Ureter (tissue), 1 donor: ENCODE data around the gene TMEM181. TPM values are rescaled to one million over a fixed set of nuclear protein-coding genes. Genes with fewer than 3 reads are reported as not detected.

ENCODE experiments used
- total RNA-seq: library from RNA; stranded (reverse); gene quantifications from one replicate; pipeline ENCODE4 v1.2.4, GENCODE V29; 2023
- donor health status: DM: yes; HTN: yes; CAD: no.

Gene TMEM181
- total RNA-seq, 1 donor from 2014 or later, result 38.3 TPM

Other genes starting within 250 kb of the TMEM181 start
- 119 TPM for gene TULP4, start 247.6 kb upstream of the TMEM181 start, total RNA-seq
- gene DYNLT1, start 84.7 kb downstream of the TMEM181 start, total RNA-seq, result 117 TPM
- gene SYTL3, start 90.0 kb downstream of the TMEM181 start, total RNA-seq, result 8.7 TPM